GM18951 (cell line): ENCODE measurements around the gene FOS.

Source experiments
- POLR2A ChIP-seq: IDR thresholded peaks from 4 replicates; pipeline ENCODE4 v1.6.1; 2011; ENCODE audit warnings: mild to moderate bottlenecking; ENCODE audit not compliant: insufficient read length, insufficient read depth; ENCODE audit errors: extremely low read depth
- in situ Hi-C: fragments of 300-500 bp; cut with MboI; formaldehyde crosslinking; loops from one replicate; pipeline ENCODE4 v1.12.0; 2022; ENCODE audit warnings: low sequenced_read_pairs, mixed read lengths, inconsistent platforms; ENCODE audit not compliant: unreplicated experiment

FOS gene

GRCh38 chr14:75283162-75283832 is 4.7 kb downstream of the FOS start:
- TF ChIP-seq POLR2A = no peak
- in situ Hi-C loops = loop anchor here (25.0 kb wide), 1 partner anchor 371 kb away; the partner anchor contains the start of gene RPS6KL1

GRCh38 chr14:75283833-75284563 is 5.4 kb downstream of the FOS start:
- in situ Hi-C loops = loop anchor here (25.0 kb wide), 1 partner anchor 372 kb away; the partner anchor contains the start of gene RPS6KL1
- no peak for TF ChIP-seq POLR2A

- no peak for TF ChIP-seq POLR2A
- in situ Hi-C loops = loop anchor here (25.0 kb wide), 1 partner anchor 373 kb away; the partner anchor contains the start of gene RPS6KL1
Measured at GRCh38 chr14:75285331-75285730, 6.7 kb downstream of the FOS start.

GRCh38 chr14:75286313-75286712 is 7.7 kb downstream of the FOS start:
- TF ChIP-seq POLR2A = no peak
- in situ Hi-C loops = loop anchor here (25.0 kb wide), 1 partner anchor 374 kb away; the partner anchor contains the start of gene RPS6KL1

GRCh38 chr14:75289840-75290388 is 11.3 kb downstream of the FOS start:
- no peak for TF ChIP-seq POLR2A
- in situ Hi-C loops = loop anchor here (25.0 kb wide), 1 partner anchor 378 kb away; the partner anchor contains the start of gene RPS6KL1

- in situ Hi-C loops = loop anchor here (25.0 kb wide), 1 partner anchor 379 kb away; the partner anchor contains the start of gene RPS6KL1
- TF ChIP-seq POLR2A = no peak
Measured at GRCh38 chr14:75290851-75291250, 12.2 kb downstream of the FOS start.

- in situ Hi-C loops = loop anchor here (25.0 kb wide), 1 partner anchor 379 kb away; the partner anchor contains the start of gene RPS6KL1
- TF ChIP-seq POLR2A = no peak
Measured at GRCh38 chr14:75291331-75291730, 12.7 kb downstream of the FOS start.

GRCh38 chr14:75292101-75292563 is 13.5 kb downstream of the FOS start:
- in situ Hi-C loops = loop anchor here (25.0 kb wide), 1 partner anchor 380 kb away; the partner anchor contains the start of gene RPS6KL1
- no peak for TF ChIP-seq POLR2A

GRCh38 chr14:75292886-75293285 is 14.3 kb downstream of the FOS start:
- no peak for TF ChIP-seq POLR2A
- in situ Hi-C loops = loop anchor here (25.0 kb wide), 1 partner anchor 381 kb away; the partner anchor contains the start of gene RPS6KL1

- in situ Hi-C loops = loop anchor here (25.0 kb wide), 1 partner anchor 382 kb away; the partner anchor contains the start of gene RPS6KL1
- no peak for TF ChIP-seq POLR2A
Measured at GRCh38 chr14:75293920-75294648, 15.5 kb downstream of the FOS start.

GRCh38 chr14:75294649-75295033 is 16.0 kb downstream of the FOS start:
- in situ Hi-C loops = loop anchor here (5.0 to 25.0 kb wide), 2 partner anchors 167 to 382 kb away; partner anchors contain the start of genes NEK9 and RPS6KL1
- TF ChIP-seq POLR2A = no peak

GRCh38 chr14:75295061-75295461 is 16.4 kb downstream of the FOS start:
- in situ Hi-C loops = loop anchor here (5.0 to 25.0 kb wide), 2 partner anchors 168 to 383 kb away; partner anchors contain the start of genes NEK9 and RPS6KL1
- TF ChIP-seq POLR2A = no peak
